VCaP (cell line): Measurements from ENCODE around the gene ERP44.
A peak's percentile ranks its signal among the peaks of the same experiment; 100 is the strongest.
"Not testable (repeated sequence)": the region's sequence is repeated elsewhere in the genome, so short reads cannot be mapped to it uniquely, and the experiment has no call there.

Experiments used
- H3K27ac ChIP-seq: fragments of 450-650 bp; 2 replicates; pipeline ENCODE4 v1.5.1; 2017
- CTCF ChIP-seq: fragments of 450-650 bp; conservative IDR thresholded peaks from 2 replicates; pipeline ENCODE4 v1.5.1; 2017; ENCODE audit warnings: mild to moderate bottlenecking, moderate library complexity

ERP44 gene

DNA sequence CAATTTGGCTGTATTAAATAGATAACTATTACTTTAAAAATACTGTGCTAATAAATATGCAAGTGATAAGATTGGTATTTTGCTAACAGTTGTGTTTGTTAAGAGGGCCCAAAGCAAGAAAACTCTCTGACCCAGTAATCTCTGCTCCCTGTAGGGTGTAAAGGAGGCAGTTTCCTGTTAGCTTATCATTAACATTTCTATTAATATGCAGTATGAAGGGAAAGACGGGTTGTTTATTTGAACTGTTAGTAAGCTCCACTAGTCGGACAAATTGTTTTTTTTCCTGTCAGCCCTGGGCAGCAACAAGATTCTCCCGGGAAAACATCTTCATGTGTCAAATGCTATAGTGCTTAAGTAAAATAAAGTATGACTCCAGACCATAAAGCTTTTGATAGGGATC lies 35.6 kb downstream of the ERP44 start:
- H3K27ac ChIP-seq, result no peak overlapping the region; the same call in 1 of the 2 replicates
- no peak for TF ChIP-seq CTCF

DNA sequence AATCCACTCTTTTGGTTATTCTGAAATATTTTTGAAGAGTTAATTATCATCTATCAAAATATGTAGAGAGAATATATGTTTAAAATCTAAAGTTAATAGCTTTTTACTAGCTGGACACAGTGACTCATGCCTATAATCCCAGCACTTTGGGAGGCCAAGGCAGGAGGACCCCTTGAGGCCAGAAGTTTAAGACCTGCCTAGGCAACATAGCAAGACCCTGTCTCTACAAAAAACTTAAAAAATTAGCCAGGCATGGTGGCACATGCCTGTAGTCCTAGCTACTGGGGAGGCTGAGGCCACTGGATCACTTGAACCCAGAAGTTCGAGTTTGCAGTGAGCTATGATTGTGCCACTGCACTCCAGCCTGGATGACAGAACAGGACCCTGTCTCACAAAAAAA lies 36.1 kb downstream of the ERP44 start:
- H3K27ac ChIP-seq, result not testable (repeated sequence)

GRCh38 chr9:100058699-100059579 lies 39.9 kb downstream of the ERP44 start:
- no peak for TF ChIP-seq CTCF
- no peak overlapping the region for H3K27ac ChIP-seq

- no peak overlapping the region for H3K27ac ChIP-seq
Observed at GRCh38 chr9:100057624-100058023, 41.2 kb downstream of the ERP44 start.

DNA sequence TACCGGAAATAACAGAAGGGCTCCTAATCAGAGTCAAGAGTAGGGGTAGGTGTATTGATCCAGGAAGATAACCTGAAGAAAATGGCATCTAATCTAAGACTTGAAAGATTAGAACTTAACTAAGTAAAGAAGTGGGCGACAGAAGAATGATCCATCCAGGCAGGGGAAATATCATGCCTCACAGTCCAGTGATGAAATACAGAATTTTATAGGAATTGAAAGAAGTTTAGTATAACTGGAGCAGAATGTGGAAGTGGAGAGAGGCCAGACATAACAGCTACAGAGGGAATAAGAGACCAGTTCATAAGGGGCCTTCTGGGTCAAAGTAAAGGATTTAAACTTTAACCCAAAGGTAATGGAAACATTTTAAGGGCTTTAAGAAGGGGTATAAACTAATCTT lies 42.2 kb downstream of the ERP44 start:
- H3K27ac ChIP-seq, result no peak overlapping the region
- no peak for TF ChIP-seq CTCF

More at GRCh38 chr9:100057624-100058023, 41.2 kb downstream of the ERP44 start:
- TF ChIP-seq CTCF, result no peak

GRCh38 chr9:100052375-100052774 lies 46.4 kb downstream of the ERP44 start:
- H3K27ac ChIP-seq, result no peak overlapping the region
- no peak for TF ChIP-seq CTCF

GRCh38 chr9:100049551-100049950 lies 49.2 kb downstream of the ERP44 start:
- peak overlapping the region; percentile 36 for H3K27ac ChIP-seq
- no peak for TF ChIP-seq CTCF

GRCh38 chr9:100038472-100038871 lies 60.3 kb downstream of the ERP44 start:
- no peak for TF ChIP-seq CTCF
- no peak overlapping the region for H3K27ac ChIP-seq
